H9 (cell line): ENCODE results near the gene ETV5. TPM values are rescaled to one million over a fixed set of nuclear protein-coding genes. Genes with fewer than 3 reads are reported as not detected.
A peak's percentile ranks its signal among the peaks of the same experiment; 100 is the strongest.

Source experiments
- DNase-seq: peaks from one replicate; pipeline ENCODE4 v3.0.0-alpha.2; 2017
- H2AFZ ChIP-seq: one replicate; pipeline ENCODE4 v1.6.1; 2013; ENCODE audit warnings: mild to moderate bottlenecking, low read length, control low read depth, moderate library complexity
- H2AK5ac ChIP-seq: 2 replicates; pipeline ENCODE4 v1.6.1; 2013; ENCODE audit warnings: low read length, control low read depth, mixed read lengths; ENCODE audit not compliant: insufficient read length
- H2BK120ac ChIP-seq: one replicate; pipeline ENCODE4 v1.6.1; 2013; ENCODE audit warnings: low read depth, mild to moderate bottlenecking, low read length, control low read depth, inconsistent platforms; ENCODE audit not compliant: poor library complexity, severe bottlenecking
- H2BK12ac ChIP-seq: 2 replicates; pipeline ENCODE4 v1.6.1; 2013; ENCODE audit warnings: low read length, control low read depth, mixed read lengths, low read depth; ENCODE audit not compliant: insufficient read length
- H2BK15ac ChIP-seq: 2 replicates; pipeline ENCODE4 v1.6.1; 2013; ENCODE audit warnings: low read depth, low read length, control low read depth
- H2BK20ac ChIP-seq: one replicate; pipeline ENCODE4 v1.6.1; 2013; ENCODE audit warnings: low read depth, mild to moderate bottlenecking, low read length, control low read depth, inconsistent platforms; ENCODE audit not compliant: poor library complexity, severe bottlenecking
- H2BK5ac ChIP-seq: 2 replicates; pipeline ENCODE4 v1.6.1; 2013; ENCODE audit warnings: low read length, control low read depth, mixed read lengths; ENCODE audit not compliant: insufficient read length
- H3K14ac ChIP-seq: 2 replicates; pipeline ENCODE4 v1.6.1; 2013; ENCODE audit warnings: low read length, control low read depth; ENCODE audit not compliant: insufficient read depth
- H3K18ac ChIP-seq: 2 replicates; pipeline ENCODE4 v1.6.1; 2013; ENCODE audit warnings: low read depth, mild to moderate bottlenecking, mixed read lengths, low read length, control low read depth; ENCODE audit not compliant: insufficient read length
- H3K23ac ChIP-seq: 2 replicates; pipeline ENCODE4 v1.6.1; 2013; ENCODE audit warnings: low read length, control low read depth, mixed read lengths, low read depth; ENCODE audit not compliant: insufficient read length
- H3K23me2 ChIP-seq: 2 replicates; pipeline ENCODE4 v1.6.1; 2013; ENCODE audit warnings: low read depth, mild to moderate bottlenecking, mixed read lengths, low read length, control low read depth; ENCODE audit not compliant: insufficient read length, poor library complexity, severe bottlenecking
- H3K27ac ChIP-seq: 2 replicates; pipeline ENCODE4 v1.5.1; 2013; ENCODE audit warnings: low read length, control low read depth, mixed read lengths, low read depth; ENCODE audit not compliant: insufficient read length
- H3K27me3 ChIP-seq: 2 replicates; pipeline ENCODE4 v1.6.1; 2013; ENCODE audit warnings: low read length, control low read depth, inconsistent platforms; ENCODE audit not compliant: insufficient read depth
- H3K4ac ChIP-seq: 2 replicates; pipeline ENCODE4 v1.6.1; 2013; ENCODE audit warnings: low read depth, mild to moderate bottlenecking, control low read depth, inconsistent platforms, low read length, moderate library complexity
- H3K4me1 ChIP-seq: 2 replicates; pipeline ENCODE4 v1.6.1; 2013; ENCODE audit warnings: low read length, control low read depth, inconsistent platforms; ENCODE audit not compliant: insufficient read depth
- H3K4me2 ChIP-seq: 2 replicates; pipeline ENCODE4 v1.6.1; 2013; ENCODE audit warnings: low read length, control low read depth, mixed read lengths; ENCODE audit not compliant: insufficient read length, insufficient read depth
- H3K56ac ChIP-seq: 2 replicates; pipeline ENCODE4 v1.6.1; 2013; ENCODE audit warnings: low read depth, mild to moderate bottlenecking, mixed read lengths, low read length, control low read depth; ENCODE audit not compliant: insufficient read length
- H3K79me1 ChIP-seq: 2 replicates; pipeline ENCODE4 v1.6.1; 2013; ENCODE audit warnings: low read depth, mild to moderate bottlenecking, moderate library complexity, low read length, control low read depth, inconsistent platforms; ENCODE audit not compliant: insufficient read depth, poor library complexity, severe bottlenecking
- H3K79me2 ChIP-seq: 2 replicates; pipeline ENCODE4 v1.6.1; 2013; ENCODE audit warnings: low read length, control low read depth, inconsistent platforms; ENCODE audit not compliant: insufficient read depth
- H3K9ac ChIP-seq: 2 replicates; pipeline ENCODE4 v1.6.1; 2013; ENCODE audit warnings: low read length, control low read depth, mixed read lengths; ENCODE audit not compliant: insufficient read length; ENCODE audit errors: extremely low read depth
- H3K9me3 ChIP-seq: one replicate; pipeline ENCODE4 v1.6.1; 2013; ENCODE audit warnings: low read depth, low read length, inconsistent platforms; ENCODE audit not compliant: control insufficient read depth
- H3T11ph ChIP-seq: one replicate; pipeline ENCODE4 v1.6.1; 2013; ENCODE audit warnings: mild to moderate bottlenecking, low read length, control low read depth, inconsistent platforms
- H4K20me1 ChIP-seq: one replicate; pipeline ENCODE4 v1.6.1; 2013; ENCODE audit not compliant: control insufficient read depth, insufficient read length, insufficient read depth
- H4K5ac ChIP-seq: 2 replicates; pipeline ENCODE4 v1.6.1; 2013; ENCODE audit warnings: low read depth, mild to moderate bottlenecking, mixed read lengths, low read length, control low read depth; ENCODE audit not compliant: insufficient read length
- H4K8ac ChIP-seq: replicated peaks from 2 replicates; pipeline ENCODE4 v1.6.1; 2013; ENCODE audit warnings: low read length, control low read depth, mixed read lengths, low read depth; ENCODE audit not compliant: insufficient read length
- H4K91ac ChIP-seq: 2 replicates; pipeline ENCODE4 v1.6.1; 2013; ENCODE audit warnings: low read depth, mild to moderate bottlenecking, moderate library complexity, mixed read lengths, low read length, control low read depth; ENCODE audit not compliant: insufficient read length
- H3K27ac Mint-ChIP-seq, 3 experiments: 2 replicates in 2 of 3; 3 replicates in 1 of 3; pipeline ENCODE4 v1.8.0; 2020 to 2021; ENCODE audit warnings: mixed read lengths in 3 of 3, mild to moderate bottlenecking in 1 of 3, moderate library complexity in 1 of 3
- H3K27me3 Mint-ChIP-seq: 2 replicates; pipeline ENCODE4 v1.8.0; 2021; ENCODE audit warnings: low read depth, mild to moderate bottlenecking, moderate library complexity, mixed read lengths
- H3K36me3 Mint-ChIP-seq, 3 experiments: 2 replicates in 2 of 3; 3 replicates in 1 of 3; pipeline ENCODE4 v1.8.0; 2020 to 2021; ENCODE audit warnings: low read depth in 3 of 3, mixed read lengths in 3 of 3; ENCODE audit not compliant: insufficient read depth in 1 of 3
- H3K4me1 Mint-ChIP-seq, 2 experiments: 2 replicates each; pipeline ENCODE4 v1.8.0; 2020; ENCODE audit warnings: mixed read lengths in 2 of 2
- H3K4me3 Mint-ChIP-seq, 2 experiments: 2 replicates in 1 of 2; 3 replicates in 1 of 2; pipeline ENCODE4 v1.8.0; 2020 to 2021; ENCODE audit warnings: mild to moderate bottlenecking in 2 of 2, mixed read lengths in 2 of 2, moderate library complexity in 1 of 2
- H3K9me3 Mint-ChIP-seq, 2 experiments: 2 replicates in 1 of 2; 3 replicates in 1 of 2; pipeline ENCODE4 v1.8.0; 2020; ENCODE audit warnings: mild to moderate bottlenecking in 2 of 2, mixed read lengths in 2 of 2, moderate library complexity in 1 of 2
- WGBS: extraction: QIAGEN DNeasy Blood & Tissue Kit; methylation state at CpG from one replicate; pipeline ENCODE4 v1.1.7; 2013; ENCODE audit warnings: missing lambda C conversion rate, low lambda C conversion rate, mixed read lengths; ENCODE audit not compliant: insufficient read length; ENCODE audit errors: extremely low coverage; 5-methylcytosine and 5-hydroxymethylcytosine counted together
- total RNA-seq: library from RNA; stranded (reverse); gene quantifications from 2 replicates; pipeline ENCODE4 v1.2.1, GENCODE V29; 2021
- TF ChIP-seq, protein P1 (sequence below): fragments of 200-600 bp; sonication (generic); conservative IDR thresholded peaks from 3 replicates; pipeline ENCODE4 v1.8.0; 2021; ENCODE audit warnings: antibody characterized with exemption, mild to moderate bottlenecking

The ETV5 gene
- total RNA-seq, 1 experiment from 2014 or later, result 7.7 TPM

DNA sequence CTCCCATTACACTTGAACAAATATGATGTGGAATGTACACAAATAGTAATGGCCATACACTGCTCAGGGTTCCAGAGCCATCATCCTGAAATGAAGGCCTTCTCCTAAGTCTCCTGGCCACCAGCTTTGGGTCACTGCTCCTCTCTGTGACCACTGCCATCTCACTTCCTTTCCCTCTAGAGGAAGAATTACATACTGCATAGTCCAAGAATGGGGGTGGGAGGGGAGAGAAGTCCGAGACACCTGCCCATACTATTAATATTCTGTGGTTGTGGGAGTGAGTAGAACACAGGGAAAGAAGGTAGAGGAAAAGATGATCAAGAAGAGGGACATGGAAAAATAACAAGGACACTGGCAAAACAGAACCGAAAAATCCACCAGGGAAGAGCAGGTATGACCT is 20.6 kb downstream of the ETV5 start:
- Mint-ChIP-seq H3K4me3 (no peak overlapping the region), H3K27ac (no peak overlapping the region), H3K9me3 (peaks cover 3 to 4% of the 10 kb centered on the region in 2 experiments; a peak in 2 of 5 replicates), H3K36me3 (peaks cover 0 to 34% (median 12%) of the 10 kb centered on the region in 3 experiments; a peak in 5 of 7 replicates), H3K4me1 (peaks cover 11 to 12% of the 10 kb centered on the region in 2 experiments), H3K27me3 (peaks cover 2% of the 10 kb centered on the region; the same call in 1 of the 2 replicates)
- TF ChIP-seq, protein P1, sequence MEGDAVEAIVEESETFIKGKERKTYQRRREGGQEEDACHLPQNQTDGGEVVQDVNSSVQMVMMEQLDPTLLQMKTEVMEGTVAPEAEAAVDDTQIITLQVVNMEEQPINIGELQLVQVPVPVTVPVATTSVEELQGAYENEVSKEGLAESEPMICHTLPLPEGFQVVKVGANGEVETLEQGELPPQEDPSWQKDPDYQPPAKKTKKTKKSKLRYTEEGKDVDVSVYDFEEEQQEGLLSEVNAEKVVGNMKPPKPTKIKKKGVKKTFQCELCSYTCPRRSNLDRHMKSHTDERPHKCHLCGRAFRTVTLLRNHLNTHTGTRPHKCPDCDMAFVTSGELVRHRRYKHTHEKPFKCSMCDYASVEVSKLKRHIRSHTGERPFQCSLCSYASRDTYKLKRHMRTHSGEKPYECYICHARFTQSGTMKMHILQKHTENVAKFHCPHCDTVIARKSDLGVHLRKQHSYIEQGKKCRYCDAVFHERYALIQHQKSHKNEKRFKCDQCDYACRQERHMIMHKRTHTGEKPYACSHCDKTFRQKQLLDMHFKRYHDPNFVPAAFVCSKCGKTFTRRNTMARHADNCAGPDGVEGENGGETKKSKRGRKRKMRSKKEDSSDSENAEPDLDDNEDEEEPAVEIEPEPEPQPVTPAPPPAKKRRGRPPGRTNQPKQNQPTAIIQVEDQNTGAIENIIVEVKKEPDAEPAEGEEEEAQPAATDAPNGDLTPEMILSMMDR, result no peak
- H3K4ac ChIP-seq, result no peak overlapping the region
- no peaks in the 10 kb centered on the region for H3K27me3 ChIP-seq
- H4K20me1 ChIP-seq, result no peaks in the 10 kb centered on the region
- no peak overlapping the region for H3K9ac ChIP-seq
- H3K27ac ChIP-seq, result no peak overlapping the region
- H4K5ac ChIP-seq, result no peak overlapping the region
- H2BK15ac ChIP-seq, result no peak overlapping the region
- no peak overlapping the region for H2AK5ac ChIP-seq
- no peak overlapping the region for H3K18ac ChIP-seq
- H3K14ac ChIP-seq, result no peak overlapping the region
- peaks cover 2% of the 10 kb centered on the region; the same call in 1 of the 2 replicates for H3K4me1 ChIP-seq
- no peak overlapping the region for H2AFZ ChIP-seq
- no CpG with 5 or more reads among the region's 2 CpGs for WGBS
- H4K91ac ChIP-seq, result no peak overlapping the region
- H3K79me2 ChIP-seq, result no peaks in the 10 kb centered on the region
- H2BK12ac ChIP-seq, result peak overlapping the region; percentile 66
- no peak overlapping the region for H2BK120ac ChIP-seq
- no peak overlapping the region for H4K8ac ChIP-seq
- H3K56ac ChIP-seq, result no peak overlapping the region
- H3K23me2 ChIP-seq, result no peaks in the 10 kb centered on the region
- no peak overlapping the region for H3K4me2 ChIP-seq
- no peak overlapping the region for H2BK5ac ChIP-seq
- no peaks in the 10 kb centered on the region for H3K9me3 ChIP-seq
- no peak for DNase-seq
- H2BK20ac ChIP-seq, result no peak overlapping the region
- no peak overlapping the region for H3T11ph ChIP-seq
- no peak overlapping the region for H3K23ac ChIP-seq
- no peaks in the 10 kb centered on the region for H3K79me1 ChIP-seq
